DOHH2 (cell line): ENCODE data around the gene KIRREL3.

Experiments used
- EZH2phosphoT487 ChIP-seq: fragments of 200-600 bp; sonication (generic); IDR thresholded peaks from 2 replicates; pipeline ENCODE4 v1.6.1; 2017; ENCODE audit warnings: borderline replicate concordance, mild to moderate bottlenecking, antibody characterized with exemption, low read length, moderate library complexity, mixed read lengths
- TF ChIP-seq, protein P1 (sequence below): fragments of 200-600 bp; sonication (generic); IDR thresholded peaks from one replicate; pipeline ENCODE4 v1.5.1; 2014; ENCODE audit warnings: antibody characterized with exemption, mild to moderate bottlenecking, low read depth, low read length; ENCODE audit not compliant: poor library complexity, severe bottlenecking

DNA sequence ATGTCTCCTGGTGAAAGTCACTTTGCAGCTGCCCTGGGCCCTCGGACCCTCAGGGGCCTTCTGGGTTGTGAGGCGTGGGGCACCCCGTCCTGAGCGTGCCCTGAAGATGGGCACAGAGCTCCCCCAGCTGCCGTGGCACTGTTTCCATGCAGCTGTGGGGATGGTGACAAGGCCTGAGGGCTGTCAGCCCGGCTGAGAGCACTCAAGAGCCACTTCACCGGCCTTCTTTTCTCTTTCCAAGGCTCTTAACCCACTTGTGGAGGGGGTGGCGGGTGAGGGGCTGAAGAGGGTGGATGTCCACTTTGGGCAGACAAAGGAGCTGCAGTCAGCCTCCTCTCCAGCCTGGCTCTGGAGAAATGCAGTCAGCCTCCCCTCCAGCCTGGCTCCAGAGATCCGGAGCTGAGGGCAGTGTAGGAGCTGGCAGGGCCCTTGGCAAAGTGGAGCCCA, 405.6 kb downstream of the KIRREL3 start:
- TF ChIP-seq, protein P1, sequence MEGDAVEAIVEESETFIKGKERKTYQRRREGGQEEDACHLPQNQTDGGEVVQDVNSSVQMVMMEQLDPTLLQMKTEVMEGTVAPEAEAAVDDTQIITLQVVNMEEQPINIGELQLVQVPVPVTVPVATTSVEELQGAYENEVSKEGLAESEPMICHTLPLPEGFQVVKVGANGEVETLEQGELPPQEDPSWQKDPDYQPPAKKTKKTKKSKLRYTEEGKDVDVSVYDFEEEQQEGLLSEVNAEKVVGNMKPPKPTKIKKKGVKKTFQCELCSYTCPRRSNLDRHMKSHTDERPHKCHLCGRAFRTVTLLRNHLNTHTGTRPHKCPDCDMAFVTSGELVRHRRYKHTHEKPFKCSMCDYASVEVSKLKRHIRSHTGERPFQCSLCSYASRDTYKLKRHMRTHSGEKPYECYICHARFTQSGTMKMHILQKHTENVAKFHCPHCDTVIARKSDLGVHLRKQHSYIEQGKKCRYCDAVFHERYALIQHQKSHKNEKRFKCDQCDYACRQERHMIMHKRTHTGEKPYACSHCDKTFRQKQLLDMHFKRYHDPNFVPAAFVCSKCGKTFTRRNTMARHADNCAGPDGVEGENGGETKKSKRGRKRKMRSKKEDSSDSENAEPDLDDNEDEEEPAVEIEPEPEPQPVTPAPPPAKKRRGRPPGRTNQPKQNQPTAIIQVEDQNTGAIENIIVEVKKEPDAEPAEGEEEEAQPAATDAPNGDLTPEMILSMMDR = no peak
- no peak for TF ChIP-seq EZH2phosphoT487
